ENCODE measurements around the gene SLC15A5. TPM values are rescaled to one million over a fixed set of nuclear protein-coding genes. Genes with fewer than 3 reads are reported as not detected.

The SLC15A5 gene
- total RNA-seq, 2 experiments from 2014 or later = not detected

- CTCF ChIA-PET = no interaction called here
These were observed 15.5 kb downstream of the SLC15A5 start for GRCh38 chr12:16261944-16262475.

GRCh38 chr12:16260206-16260605, 17.3 kb downstream of the SLC15A5 start:
- CTCF ChIA-PET = no interaction called here
- POLR2A ChIA-PET = no interaction called here

More at GRCh38 chr12:16261944-16262475, 15.5 kb downstream of the SLC15A5 start:
- POLR2A ChIA-PET = no interaction called here

GRCh38 chr12:16258963-16259362, 18.5 kb downstream of the SLC15A5 start:
- CTCF ChIA-PET = no interaction called here
- POLR2A ChIA-PET = no interaction called here

GRCh38 chr12:16246264-16246663, 31.2 kb downstream of the SLC15A5 start:
- CTCF ChIA-PET = no interaction called here
- POLR2A ChIA-PET = no interaction called here

- POLR2A ChIA-PET = no interaction called here
- CTCF ChIA-PET = no interaction called here
These were observed 32.3 kb downstream of the SLC15A5 start for GRCh38 chr12:16245209-16245608.

- ChIA-PET POLR2A (no interaction called here), CTCF (no interaction called here)
These were observed 33.7 kb downstream of the SLC15A5 start for GRCh38 chr12:16243487-16244412.

- CTCF ChIA-PET = no interaction called here
These were observed 36.1 kb downstream of the SLC15A5 start for GRCh38 chr12:16241346-16241745.

GRCh38 chr12:16238661-16239060, 38.8 kb downstream of the SLC15A5 start:
- POLR2A ChIA-PET = no interaction called here
- CTCF ChIA-PET = no interaction called here

More at GRCh38 chr12:16241346-16241745, 36.1 kb downstream of the SLC15A5 start:
- POLR2A ChIA-PET = no interaction called here

- CTCF ChIA-PET = no interaction called here
These were observed 47.8 kb downstream of the SLC15A5 start for GRCh38 chr12:16229676-16230075.

GRCh38 chr12:16228067-16228466, 49.4 kb downstream of the SLC15A5 start:
- ChIA-PET CTCF (no interaction called here), POLR2A (no interaction called here)

More at GRCh38 chr12:16229676-16230075, 47.8 kb downstream of the SLC15A5 start:
- POLR2A ChIA-PET = no interaction called here

- ChIA-PET POLR2A (no interaction called here), CTCF (no interaction called here)
These were observed 51.8 kb downstream of the SLC15A5 start for GRCh38 chr12:16225692-16226091.

GRCh38 chr12:16224196-16224595, 53.3 kb downstream of the SLC15A5 start:
- CTCF ChIA-PET = no interaction called here

GRCh38 chr12:16221776-16222175, 55.7 kb downstream of the SLC15A5 start:
- CTCF ChIA-PET = no interaction called here
- POLR2A ChIA-PET = no interaction called here

More at GRCh38 chr12:16224196-16224595, 53.3 kb downstream of the SLC15A5 start:
- POLR2A ChIA-PET = no interaction called here

- CTCF ChIA-PET = no interaction called here
- POLR2A ChIA-PET = no interaction called here
These were observed 57.4 kb downstream of the SLC15A5 start for GRCh38 chr12:16220120-16220519.

- CTCF ChIA-PET = no interaction called here
- POLR2A ChIA-PET = no interaction called here
These were observed 58.3 kb downstream of the SLC15A5 start for GRCh38 chr12:16218934-16219751.

- POLR2A ChIA-PET = no interaction called here
These were observed 59.3 kb downstream of the SLC15A5 start for GRCh38 chr12:16218234-16218633.

GRCh38 chr12:16211731-16212130, 65.8 kb downstream of the SLC15A5 start:
- POLR2A ChIA-PET = no interaction called here

More at GRCh38 chr12:16218234-16218633, 59.3 kb downstream of the SLC15A5 start:
- CTCF ChIA-PET = no interaction called here

GRCh38 chr12:16198884-16199283, 78.6 kb downstream of the SLC15A5 start:
- POLR2A ChIA-PET = no interaction called here
- CTCF ChIA-PET = interaction anchor here (0.7 kb wide), 1 partner anchor 32 kb away, joined by 3 read pairs; no protein-coding TSS in a partner anchor

More at GRCh38 chr12:16211731-16212130, 65.8 kb downstream of the SLC15A5 start:
- CTCF ChIA-PET = no interaction called here

GRCh38 chr12:16197600-16197999, 79.9 kb downstream of the SLC15A5 start:
- POLR2A ChIA-PET = no interaction called here
- CTCF ChIA-PET = no interaction called here

GRCh38 chr12:16189849-16190248, 87.6 kb downstream of the SLC15A5 start:
- ChIA-PET POLR2A (no interaction called here), CTCF (no interaction called here)

- POLR2A ChIA-PET = no interaction called here
- CTCF ChIA-PET = no interaction called here
These were observed 89.8 kb downstream of the SLC15A5 start for GRCh38 chr12:16187660-16188059.

Data from activated CD8-positive, alpha-beta memory T cell treated with anti-CD3 and anti-CD28 coated beads for 36 hours (primary cell).